Activated CD4-positive, CD25-positive, alpha-beta regulatory T cell treated with anti-CD3 and anti-CD28 coated beads, Interleukin-2, amount 50 U/mL, for 72 hours (primary cell): ENCODE results near the gene DLEU7.

ENCODE experiments used
- DNase-seq: peaks from one replicate; pipeline ENCODE4 v3.0.0; 2021

The DLEU7 gene

GRCh38 chr13:50788551-50789210 lies 54.8 kb downstream of the DLEU7 start:
- DNase-seq, result no peak

- no peak for DNase-seq
Measured at GRCh38 chr13:50787316-50788195, 55.9 kb downstream of the DLEU7 start.

GRCh38 chr13:50783717-50784290 lies 59.7 kb downstream of the DLEU7 start:
- DNase-seq, result no peak

- DNase-seq, result no peak
Measured at GRCh38 chr13:50783066-50783465, 60.4 kb downstream of the DLEU7 start.

GRCh38 chr13:50780201-50781015 lies 63.1 kb downstream of the DLEU7 start:
- DNase-seq, result no peak

GRCh38 chr13:50779443-50780200 lies 63.9 kb downstream of the DLEU7 start:
- no peak for DNase-seq
